GM18499 (cell line): ENCODE results near the gene MTERF2.

Source experiments
- ATAC-seq: cut with Tn5 transposase; IDR thresholded peaks from one replicate; pipeline ENCODE4 v1.9.1; 2021; ENCODE audit warnings: moderate number of reproducible peaks; ENCODE audit not compliant: insufficient read depth, unreplicated experiment

Gene MTERF2

DNA sequence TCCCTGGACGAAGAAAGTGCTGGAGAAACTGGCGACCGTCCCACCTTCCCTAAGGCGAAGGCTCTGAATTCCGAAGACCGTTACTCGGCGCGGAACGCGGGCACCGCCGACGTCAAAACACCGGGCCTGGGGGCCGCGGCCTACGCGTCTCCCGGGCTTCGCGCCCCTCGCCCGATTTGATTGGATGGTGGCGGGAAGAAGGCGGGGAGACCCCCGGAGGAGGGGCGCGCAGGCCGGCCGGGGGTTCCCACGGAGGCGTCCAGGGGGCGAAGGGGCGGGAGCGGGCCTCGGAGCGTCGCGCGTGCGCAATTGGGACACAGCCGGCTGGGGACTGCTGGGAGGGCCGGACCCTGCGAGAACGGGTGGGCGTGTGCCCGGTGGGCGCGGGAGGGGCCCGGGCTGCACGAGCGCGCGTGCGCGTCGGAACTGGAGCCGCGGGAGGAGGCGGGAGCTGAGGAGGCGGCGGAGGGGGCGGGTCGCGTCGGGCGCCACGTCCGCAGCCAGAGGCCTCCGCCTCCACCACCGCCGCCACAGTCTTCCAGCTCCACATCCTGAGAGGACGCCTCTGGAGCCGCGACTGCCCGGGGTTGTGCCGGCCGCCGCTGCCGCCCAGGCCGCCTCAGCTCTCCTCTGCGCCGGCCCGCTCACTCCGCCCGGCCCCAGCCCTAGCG is 31.4 kb downstream of the MTERF2 start, which contains the start of gene TMEM263:
Gene TMEM263, plus strand, starts transcription at position 531 of the 671 bp plus-strand sequence. CDS start 11,210 bp downstream, outside the sequence.
- peak; percentile 42 for ATAC-seq

DNA sequence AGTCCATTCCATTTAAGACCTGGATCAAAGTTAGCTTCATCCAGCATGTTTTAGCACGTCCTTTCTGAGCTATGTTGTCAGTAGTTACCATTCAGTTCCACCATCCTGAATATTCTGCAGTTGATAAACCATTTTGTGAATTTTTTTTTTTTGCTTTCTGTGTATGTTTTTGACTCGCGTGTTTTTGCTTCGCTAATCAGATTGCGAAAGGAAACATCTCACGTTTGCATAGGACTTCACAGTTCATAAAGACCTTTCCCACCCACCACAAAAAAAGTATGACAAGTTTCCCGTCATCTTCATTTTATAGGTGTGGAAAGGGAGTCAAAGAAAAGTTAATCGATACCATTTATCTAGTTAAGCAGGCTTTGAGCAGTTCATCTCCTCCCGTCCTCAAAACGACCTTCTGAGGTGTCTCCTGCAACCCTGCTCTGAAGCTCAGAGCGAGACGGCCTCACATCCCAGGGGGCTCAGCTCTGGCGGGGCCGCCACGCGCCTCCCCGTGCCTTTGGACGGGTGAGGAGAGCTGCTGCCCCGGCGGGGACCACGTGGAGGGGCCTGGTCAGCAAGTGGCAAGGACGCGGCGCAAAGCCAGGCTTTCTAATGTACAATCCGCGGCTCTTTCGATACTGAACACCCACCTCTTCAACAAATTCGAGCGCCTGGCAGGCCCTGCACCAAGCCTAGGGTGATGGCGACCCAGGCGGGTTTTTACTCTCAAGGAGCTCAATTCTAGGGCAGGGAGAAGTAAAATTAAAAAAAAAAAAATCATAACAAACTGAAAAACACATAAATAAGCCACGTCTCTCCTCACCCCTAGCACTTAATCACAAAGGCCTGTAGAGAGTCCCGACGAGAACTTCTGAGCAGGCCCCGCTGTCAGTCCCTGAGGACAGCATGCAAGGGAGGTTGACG is 32.2 kb downstream of the MTERF2 start:
- peak; percentile 17 for ATAC-seq

- no peak for ATAC-seq
Observed at GRCh38 chr12:106953352-106954250, 33.3 kb downstream of the MTERF2 start.

GRCh38 chr12:106950591-106950990 is 36.4 kb downstream of the MTERF2 start:
- no peak for ATAC-seq

DNA sequence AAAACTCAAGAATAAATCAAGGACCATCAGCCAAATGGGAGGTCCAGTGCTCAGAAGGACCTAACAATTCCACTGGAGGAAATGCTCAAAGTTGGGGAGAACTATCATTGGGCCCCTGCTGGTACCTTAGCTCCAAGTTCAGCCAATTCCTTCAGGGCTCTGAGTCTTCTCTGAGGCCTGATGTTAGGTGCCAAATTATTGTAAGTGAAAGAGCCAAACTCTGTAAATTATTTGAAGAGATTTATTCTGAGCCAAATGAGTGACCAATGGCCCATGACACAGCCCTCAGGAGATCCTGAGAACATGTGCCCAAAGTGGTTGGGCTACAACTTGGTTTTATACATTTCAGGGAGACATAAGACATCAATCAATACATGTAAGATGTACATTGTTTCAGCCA is 39.5 kb downstream of the MTERF2 start:
- ATAC-seq, result no peak

GRCh38 chr12:106945261-106945851 is 41.6 kb downstream of the MTERF2 start:
- no peak for ATAC-seq

DNA sequence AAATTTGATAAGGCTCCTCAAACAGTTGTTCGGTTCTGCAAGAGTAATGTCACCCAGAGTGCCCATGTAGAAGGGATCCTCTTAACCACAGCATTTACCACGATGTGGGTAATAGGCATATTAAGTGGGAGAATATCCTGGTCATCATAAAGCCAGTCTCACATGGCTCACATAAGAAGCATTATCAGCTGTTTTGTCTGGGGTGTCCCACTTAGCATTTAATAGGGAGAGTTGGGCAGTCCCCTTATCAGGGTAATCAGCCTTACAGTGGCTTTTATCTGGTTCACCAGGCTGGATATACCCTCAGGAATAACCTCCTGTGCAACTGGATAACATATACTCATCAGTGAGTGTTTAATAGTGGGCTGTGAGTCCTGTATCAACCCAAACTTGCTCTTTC is 44.2 kb downstream of the MTERF2 start:
- no peak for ATAC-seq

GRCh38 chr12:106941481-106942156 is 45.3 kb downstream of the MTERF2 start:
- ATAC-seq, result no peak

GRCh38 chr12:106934277-106934676 is 52.7 kb downstream of the MTERF2 start:
- no peak for ATAC-seq
